HG03097 (cell line): ENCODE measurements around the gene PGBD2.
"Not testable (repeated sequence)": the region's sequence is repeated elsewhere in the genome, so short reads cannot be mapped to it uniquely, and the experiment has no call there.

ENCODE experiments used
- ATAC-seq: cut with Tn5 transposase; IDR thresholded peaks from one replicate; pipeline ENCODE4 v1.9.1; 2021; ENCODE audit not compliant: unreplicated experiment, low FRiP score

PGBD2 gene, protein sequence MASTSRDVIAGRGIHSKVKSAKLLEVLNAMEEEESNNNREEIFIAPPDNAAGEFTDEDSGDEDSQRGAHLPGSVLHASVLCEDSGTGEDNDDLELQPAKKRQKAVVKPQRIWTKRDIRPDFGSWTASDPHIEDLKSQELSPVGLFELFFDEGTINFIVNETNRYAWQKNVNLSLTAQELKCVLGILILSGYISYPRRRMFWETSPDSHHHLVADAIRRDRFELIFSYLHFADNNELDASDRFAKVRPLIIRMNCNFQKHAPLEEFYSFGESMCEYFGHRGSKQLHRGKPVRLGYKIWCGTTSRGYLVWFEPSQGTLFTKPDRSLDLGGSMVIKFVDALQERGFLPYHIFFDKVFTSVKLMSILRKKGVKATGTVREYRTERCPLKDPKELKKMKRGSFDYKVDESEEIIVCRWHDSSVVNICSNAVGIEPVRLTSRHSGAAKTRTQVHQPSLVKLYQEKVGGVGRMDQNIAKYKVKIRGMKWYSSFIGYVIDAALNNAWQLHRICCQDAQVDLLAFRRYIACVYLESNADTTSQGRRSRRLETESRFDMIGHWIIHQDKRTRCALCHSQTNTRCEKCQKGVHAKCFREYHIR

DNA sequence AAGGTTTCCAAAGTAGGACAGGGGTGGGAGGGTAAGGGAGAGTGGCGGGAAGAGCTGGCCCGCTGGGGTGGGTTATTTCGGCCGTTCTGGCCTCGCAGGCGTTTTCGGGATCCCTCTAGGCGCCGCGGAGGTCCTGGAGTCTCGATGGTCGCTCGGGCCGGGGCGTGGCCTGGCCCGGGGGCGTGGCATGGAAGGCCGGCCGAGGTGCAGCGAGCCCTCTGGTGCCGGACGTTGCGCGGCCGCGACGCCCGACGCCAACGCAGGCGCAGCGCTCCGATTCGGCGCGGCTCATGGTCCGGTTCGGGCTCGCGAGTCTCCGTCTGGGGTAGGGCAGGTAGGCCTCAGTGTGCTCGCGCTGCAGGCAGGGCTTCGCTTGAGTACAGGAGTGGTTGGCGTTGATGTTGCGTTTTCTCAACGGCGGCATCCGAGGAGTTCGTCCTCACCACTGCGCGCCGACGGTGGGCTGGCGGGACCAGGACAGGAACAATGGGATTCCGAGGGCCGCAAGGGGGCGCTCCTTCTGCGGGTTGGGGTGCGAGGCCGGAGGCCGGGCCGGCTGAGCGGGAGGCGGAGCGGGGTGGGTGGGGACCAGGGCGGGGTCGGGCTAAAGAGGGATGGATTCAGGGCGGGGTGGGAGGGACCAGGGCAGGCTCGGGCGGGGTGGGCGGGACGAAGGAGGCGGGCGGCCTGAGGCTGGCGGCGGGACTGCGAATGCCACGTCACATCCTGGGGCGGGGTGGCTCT lies at the start of gene PGBD2:
Gene PGBD2, plus strand, starts transcription at position 227 of the 744 bp plus-strand sequence. CDS start 7,628 bp downstream, outside the sequence.
- peak; percentile 94 for ATAC-seq

DNA sequence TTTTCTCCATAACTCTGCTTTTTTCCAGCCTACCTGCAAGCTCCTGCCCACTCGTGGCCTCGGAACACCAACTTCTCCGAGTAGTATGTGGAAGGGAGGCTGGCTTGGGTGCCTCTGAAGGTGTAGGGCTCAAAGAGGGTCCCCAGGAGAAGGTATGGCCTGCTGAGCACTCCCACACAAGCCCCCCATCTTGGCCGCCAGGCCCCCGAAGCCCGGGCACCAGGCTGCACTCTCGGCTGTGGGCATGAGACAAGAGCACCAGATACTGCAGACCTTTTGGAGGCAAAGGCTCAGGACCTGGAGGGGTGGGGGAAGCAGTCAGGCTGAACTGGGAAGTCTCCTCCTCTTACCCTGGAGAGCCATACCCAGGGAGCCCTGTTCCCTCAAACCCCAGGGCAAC lies 48.8 kb upstream of the PGBD2 start:
- no peak for ATAC-seq

DNA sequence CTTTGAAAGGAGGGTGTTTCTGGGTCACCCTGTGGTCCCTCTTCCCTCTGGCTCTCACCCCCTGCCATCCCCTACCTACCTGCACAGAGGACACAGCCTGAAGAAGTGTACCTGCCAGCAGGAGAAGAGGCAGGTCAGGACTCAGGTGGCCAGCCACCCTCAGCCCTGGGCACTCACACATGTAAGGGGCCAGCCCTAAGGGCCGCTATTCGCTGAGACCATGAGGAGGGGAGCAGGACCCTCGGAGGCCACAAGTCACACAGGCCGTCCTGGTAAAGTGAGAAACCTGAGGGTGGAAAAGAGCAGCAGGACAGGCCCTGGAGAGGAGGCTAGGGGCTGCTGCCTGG lies 48.3 kb upstream of the PGBD2 start:
- ATAC-seq, result no peak

DNA sequence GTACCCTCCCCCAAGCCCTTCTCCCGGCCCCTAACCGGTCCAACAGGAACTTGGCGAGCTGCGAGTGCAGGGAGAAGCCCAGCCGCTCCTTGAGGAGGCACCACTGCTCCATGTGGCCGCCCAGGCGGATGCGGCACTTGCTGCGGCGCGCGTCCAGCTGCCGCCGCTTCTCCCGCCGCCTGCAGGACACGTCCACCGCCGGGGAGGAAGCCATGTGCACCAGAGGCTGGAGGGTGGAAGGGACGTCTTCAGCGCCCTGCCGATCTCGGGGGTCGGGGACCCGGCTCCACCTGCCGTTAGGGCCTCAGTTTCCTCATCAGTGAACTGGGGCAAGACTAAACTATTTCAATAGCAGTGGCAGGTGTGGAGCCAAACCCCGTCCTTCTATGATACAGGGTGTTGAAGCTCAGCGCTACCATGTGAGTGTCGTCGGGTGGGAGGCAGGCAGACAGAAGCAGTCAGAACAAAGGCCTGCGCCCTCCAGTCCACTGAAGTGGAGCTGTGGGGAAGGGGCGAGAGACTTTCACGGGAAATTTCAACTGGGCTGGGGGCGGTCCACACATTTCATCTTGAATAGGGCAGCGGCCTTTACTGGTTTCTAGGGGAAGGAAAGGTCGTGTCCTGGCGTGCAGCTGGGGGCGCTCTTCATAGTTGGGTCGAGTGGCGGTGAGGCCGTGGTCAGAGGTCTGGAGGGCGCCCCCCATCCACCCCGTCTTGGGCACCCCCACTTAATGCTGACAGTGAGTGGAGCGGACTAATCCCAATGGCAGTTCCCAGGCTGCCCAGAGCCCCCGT lies 47.7 kb upstream of the PGBD2 start:
- peak; percentile 15 for ATAC-seq

DNA sequence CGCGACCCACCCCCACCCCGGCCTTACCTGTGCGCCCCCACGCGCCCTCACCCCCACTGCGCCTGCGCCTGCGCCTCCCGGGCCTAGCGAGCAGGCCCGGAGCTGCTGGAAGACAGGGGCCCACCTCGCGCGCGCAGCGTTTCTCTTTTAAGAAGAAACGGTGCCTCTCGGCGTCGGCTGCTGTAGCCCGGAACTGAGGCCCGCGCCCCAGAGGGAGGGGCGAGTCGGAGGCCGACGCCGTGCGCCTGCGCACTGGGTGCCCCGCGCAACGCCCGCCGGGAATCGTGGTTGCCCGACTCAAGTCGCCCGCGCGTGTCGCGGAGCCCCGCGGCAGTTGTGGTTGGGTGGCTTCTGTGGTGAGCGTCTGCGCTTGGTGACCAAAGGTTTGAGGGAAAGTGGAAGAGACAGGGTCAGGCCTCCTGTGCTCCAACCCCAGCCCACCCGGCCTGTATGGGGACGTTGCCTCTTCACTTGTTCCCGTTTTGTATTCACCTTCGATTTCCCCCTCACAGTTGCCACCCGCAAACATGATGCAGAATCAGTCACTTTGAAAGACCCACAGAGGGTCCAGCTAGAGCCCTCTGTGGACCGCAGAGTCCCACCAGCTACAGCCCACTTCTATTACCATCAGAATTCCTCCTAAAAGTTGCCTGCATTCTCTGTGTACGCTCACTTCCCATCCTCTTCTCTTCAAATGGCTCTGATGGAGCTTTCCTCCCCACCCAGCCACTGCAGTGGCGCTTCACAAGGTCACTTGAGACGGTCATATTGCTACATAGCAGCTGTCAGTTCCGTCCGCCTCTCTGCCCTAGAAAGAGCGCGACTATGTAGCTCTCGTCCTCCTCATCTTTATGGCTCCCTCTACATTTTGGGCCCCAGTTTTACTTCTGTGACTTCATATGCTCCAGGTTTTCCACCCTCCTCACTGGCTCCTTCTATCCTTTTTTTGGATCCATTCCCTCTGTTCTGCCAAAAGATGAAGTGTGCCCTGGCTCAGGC lies 46.8 kb upstream of the PGBD2 start, which contains the start of gene ZNF692:
Gene ZNF692, minus strand, starts transcription at position 195 of the 999 bp plus-strand sequence. CDS start 776 bp downstream, outside the sequence.
- ATAC-seq, result peak; percentile 89

DNA sequence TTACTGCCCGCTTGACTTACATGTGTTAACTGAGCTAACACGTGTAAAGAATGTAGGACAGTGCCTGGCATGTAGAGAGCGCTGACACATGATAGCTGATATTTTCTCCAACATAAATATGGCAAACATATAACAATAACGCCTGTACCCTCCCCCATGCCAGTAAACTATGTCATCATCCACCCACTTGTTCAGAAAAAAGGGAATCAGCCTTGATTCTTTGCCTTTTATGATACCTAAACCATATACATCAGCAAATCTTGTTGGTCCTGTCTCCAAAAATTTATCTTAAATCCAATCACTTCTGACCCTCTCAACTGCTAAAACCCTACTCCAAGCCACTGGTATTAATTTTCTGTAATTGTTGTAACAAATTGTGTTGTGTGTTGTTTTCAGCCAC lies 46.0 kb upstream of the PGBD2 start:
- no peak for ATAC-seq

DNA sequence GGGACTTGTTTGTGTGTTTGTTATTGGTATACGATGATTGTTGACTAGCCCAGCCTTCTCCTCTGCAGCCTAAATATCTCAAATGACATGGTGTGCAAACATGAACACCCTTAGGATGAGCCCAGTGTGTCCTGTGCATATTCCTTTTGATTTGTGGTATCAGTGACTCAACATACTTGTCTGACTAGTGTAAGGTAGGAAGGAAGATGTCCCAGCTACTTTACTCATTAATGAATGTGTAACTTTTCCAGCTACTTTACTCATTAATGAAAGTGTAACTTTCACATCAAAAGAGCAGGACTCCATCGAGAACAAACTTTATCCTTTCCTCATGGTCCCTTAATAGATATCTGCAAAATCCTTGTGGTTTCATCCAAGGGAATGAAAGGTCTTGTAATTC lies 44.4 kb upstream of the PGBD2 start:
- no peak for ATAC-seq

DNA sequence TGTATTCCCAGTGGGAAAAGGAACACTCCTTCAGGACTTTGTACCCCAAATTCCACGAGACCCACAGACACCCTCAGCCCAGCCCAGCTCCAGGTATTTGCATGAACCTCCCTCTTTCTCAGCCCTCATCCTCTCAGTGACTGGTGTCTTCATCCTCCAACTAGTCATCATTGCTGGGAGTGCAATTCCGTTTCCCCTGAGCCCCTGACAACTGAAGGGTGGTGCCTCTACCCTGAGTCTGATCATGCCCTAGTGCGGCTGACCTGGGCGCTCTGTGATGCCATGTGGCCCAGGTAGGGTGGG lies 43.4 kb upstream of the PGBD2 start:
- ATAC-seq, result peak; percentile 7

DNA sequence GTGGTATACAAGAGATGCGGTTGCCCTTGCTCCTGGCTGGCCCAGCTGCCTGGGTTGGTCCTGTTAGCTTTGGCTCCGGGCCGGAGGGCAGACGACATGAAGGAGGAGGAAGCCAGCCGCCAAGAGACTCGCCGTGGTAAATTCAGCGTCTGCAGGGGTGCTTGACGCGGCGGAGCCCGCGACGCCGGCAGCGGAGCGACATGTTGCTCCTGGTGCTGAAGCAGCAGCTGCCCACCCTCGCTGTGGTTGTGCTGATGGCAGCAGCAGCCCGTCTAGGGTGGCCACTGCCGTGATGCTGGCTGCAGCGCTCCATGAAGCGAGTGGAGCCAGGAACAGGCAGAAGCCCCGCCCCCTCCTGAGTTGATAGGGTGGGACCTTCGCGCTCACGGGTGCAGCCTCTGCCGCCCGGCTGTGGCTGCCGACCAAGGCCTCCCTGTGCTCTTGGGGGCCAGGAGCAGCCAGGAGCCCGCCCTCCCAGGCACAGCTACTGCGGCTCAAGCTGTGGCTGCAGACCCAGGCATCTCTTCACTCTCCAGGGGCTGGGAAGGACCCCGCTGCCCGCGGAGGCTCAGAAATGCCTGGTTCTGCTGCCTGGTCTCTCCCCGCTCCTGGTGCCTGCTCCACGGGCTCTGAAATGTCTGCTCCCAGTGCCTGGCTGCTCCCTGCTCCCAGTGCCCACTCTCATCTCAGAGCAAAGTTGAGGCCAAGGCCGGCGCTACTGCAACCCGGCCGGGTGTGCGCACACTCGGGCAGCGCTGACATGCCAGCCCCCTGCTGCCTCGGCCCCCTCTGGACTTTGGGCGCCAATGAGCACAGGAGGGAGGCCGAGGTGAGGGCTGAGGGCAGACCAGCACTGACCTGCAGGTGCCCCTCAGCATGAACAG lies 42.8 kb upstream of the PGBD2 start:
- peak; percentile 48 for ATAC-seq

DNA sequence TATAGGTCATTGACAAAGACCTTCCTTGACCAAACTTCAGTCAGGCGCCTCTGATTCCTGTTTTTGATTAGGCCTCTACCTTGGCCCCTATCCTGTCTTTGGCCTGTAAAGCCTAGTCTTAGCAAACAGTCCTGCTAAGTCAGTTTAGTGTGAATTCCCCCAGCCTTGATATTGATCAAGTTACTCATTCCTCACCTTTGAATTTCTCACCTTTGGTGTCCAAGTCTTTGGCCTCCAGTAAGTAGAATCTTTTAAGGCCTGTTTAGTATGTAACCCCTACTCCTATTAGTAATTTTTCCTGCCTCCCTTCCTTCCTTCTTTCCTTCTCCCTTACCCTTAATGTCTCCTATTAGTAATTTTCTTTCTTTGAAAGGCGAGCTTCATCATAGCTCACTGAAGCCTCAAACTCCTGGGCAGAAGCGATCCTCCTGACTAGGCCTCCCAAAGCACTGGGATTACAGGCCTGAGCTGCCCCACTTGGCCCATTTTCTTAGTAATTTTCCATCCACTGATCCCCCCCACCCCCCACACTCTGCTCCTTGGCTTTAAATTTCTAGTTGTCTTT lies 34.1 kb upstream of the PGBD2 start:
- no peak for ATAC-seq

DNA sequence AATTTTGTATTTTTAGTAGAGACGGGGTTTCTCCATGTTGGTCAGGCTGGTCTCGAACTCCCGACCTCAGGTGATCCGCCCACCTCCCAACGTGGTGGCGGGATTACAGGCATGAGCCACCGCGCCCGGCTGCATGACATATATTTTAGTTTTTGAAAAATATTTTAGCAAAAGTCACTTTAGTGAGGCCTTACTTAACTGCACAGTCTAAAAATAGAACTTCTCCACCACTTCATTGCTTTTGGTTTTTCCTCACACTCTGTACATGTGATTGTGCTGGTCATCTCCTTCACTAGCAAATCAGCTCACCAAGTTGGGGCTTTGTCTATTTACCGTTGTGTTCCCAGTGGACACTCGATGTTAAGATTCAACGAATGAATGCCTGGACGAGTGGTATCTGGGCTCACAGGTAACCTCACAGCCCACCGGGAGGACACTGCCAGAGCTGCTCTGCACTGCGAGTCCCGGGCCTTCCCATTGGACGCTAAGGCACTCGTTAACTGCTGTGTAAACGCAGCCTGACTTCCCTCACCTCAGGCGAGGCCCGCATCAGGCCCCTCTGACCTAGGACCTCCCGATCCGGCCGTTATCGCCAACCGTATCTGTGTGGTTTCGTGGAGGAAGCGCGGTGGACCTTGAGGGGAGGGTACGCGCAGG lies 33.2 kb upstream of the PGBD2 start:
- peak; percentile 42 for ATAC-seq

DNA sequence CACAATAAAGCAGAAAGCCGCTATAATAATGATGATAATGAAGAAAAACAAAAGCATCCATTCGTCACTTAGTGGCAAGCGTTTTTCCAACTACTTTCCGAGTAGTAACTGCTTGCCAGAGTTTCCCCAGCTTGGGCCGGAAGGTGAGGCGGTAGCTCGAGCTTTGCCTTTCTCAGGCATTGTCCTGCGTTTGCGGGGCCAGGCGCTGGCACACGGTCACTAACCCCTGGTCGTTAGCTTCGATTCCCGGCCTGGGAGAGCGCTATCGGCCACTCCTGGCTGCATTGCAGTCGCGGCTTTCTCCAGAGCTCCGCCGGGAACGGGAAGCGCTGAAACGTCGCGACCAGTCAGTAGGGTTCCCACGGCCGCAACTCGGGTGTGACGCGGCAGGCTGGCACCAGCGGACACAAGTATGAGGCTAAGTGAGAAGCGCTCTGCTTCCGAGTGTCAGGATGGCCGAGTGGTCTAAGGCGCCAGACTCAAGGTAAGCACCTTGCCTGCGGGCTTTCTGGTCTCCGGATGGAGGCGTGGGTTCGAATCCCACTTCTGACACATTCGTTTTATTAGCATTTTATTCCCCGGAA lies 32.5 kb upstream of the PGBD2 start:
- ATAC-seq, result peak; percentile 81

DNA sequence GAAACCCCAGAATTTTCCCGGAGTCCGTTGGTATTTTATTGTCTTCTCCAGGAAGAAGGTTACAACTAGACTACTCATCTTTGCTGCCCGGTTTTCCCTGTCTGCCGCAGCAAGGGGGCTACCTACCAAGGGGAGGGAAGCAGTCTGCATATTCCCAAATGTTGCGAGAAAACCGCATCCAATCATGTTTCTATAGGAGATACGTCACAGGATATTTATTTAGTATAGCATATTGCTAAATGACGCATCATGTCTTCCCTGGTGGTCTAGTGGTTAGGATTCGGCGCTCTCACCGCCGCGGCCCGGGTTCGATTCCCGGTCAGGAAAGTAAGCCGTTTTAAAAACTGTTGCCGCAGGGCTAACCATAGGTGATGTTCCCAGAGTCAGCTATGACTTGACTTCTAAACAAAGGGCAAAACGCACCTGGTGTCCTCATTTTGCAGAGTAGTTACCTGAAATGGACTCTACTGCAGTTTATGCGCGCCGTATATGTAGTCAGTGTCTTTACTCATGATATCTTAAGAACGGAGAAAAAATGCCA lies 32.0 kb upstream of the PGBD2 start:
- ATAC-seq, result peak; percentile 58

DNA sequence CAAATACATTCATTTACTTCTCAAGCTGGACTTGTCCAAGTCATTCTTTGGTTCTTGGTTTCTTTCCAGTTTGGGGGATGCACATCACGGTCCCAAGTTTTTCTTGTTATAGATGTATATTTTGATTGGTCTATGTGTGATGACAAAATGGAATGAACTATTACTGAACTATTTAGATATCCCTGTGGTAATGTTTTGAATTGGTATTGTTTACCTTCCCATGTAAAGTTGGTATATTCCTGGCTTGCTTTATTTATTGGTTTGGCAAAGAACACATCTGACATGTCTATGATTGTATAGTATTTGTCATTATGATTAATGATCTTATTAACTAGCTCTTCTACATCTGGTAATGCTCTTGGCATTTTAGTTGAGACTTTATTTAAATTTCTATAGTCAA lies 24.8 kb upstream of the PGBD2 start:
- no peak for ATAC-seq

DNA sequence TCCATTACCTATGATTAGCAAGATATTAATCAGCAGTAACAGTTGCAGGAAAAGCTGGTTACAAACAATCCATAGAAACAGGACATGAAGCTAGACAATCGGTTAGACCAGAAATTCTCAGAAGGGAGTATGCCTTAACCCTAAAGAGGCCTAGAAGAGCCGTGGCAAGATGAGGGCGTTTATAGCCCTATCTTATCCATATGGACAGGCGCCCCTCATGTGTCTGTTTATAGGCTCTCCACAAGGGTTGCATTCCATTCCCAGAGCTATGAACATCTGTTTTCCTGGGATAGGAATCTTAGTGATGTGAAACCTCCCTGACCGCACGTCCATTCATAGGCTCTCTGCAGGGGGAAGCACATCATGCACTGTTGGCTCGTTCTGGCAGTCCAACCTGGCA lies 23.6 kb upstream of the PGBD2 start:
- not testable (repeated sequence) for ATAC-seq

DNA sequence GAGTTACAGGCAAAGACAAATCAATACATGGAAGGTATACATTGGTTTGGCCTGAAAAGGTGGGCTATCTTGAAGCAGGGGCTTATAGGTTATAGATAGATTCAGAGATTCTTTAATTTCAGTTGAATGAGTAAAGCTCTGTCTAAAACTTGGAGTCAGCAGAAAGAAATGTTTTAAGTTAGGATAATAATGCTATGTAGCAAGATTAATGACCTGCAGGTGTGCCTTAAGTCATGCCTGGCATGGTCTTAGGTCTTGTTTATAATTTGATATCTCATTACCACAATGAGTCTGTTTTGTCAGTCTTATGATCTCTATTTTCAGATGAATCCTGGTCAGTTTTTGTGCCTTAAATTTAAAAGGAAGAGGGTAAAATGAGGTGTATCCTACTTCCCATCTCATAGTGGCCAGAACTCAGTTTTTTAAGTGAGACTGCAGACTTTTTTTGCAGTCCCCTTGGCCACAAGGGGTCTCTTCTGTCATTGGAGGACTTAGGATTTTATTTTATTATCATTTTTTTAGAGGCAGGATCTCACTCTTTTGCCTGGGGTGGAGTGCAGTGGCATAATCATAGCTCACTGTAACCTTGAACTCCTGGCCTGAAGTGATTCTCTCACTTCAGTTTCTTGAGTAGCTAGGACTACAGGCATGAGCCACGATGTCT lies 21.3 kb upstream of the PGBD2 start:
- ATAC-seq, result no peak

DNA sequence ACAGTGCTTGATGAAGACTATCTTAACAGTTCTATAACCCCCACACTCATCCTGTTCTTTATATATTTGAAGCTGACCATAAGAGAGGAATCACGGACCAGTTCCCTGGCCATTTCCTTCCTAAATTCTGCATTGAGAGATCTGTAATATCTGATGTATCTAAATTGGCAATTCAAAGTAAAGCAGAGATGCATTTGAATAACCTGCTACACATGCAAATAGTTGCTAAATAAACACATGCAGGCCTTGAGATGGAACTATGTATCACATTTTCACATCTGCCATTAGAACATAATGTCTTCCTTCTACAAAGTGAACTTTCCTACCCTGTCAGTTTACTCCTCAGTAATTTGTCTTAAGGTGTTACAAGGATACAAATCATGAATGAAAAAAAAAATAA lies 20.4 kb upstream of the PGBD2 start:
- no peak for ATAC-seq
